22Rv1 (cell line): Measurements from ENCODE around the gene THPO.

Experiments
- CTCF ChIP-seq: fragments of 450-650 bp; IDR thresholded peaks from 2 replicates; pipeline ENCODE4 v1.5.1; 2017; ENCODE audit warnings: mild to moderate bottlenecking
- ZFX ChIP-seq: fragments of 450-650 bp; IDR thresholded peaks from 2 replicates; pipeline ENCODE4 v1.6.1; 2017; ENCODE audit warnings: antibody characterized with exemption, borderline replicate concordance

DNA sequence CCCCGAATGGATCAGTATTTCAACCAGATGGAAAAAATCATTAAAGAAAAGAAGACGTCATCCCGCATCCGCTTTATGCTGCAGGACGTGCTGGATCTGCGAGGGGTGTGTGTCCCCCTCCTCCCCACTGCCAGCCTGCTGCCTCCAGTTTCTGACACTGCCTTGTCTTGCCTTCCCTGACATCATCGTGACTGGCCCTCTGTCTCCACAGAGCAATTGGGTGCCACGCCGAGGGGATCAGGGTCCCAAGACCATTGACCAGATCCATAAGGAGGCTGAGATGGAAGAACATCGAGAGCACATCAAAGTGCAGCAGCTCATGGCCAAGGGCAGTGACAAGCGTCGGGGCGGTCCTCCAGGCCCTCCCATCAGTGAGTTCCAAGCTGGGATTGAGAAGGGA, 52.7 kb downstream of the THPO start:
- TF ChIP-seq CTCF (no peak), ZFX (no peak)
